GM18526 (cell line): ENCODE measurements around the gene FAM50A.

Experiments used
- POLR2A ChIP-seq: IDR thresholded peaks from 3 replicates; pipeline ENCODE4 v1.6.1; 2011; ENCODE audit not compliant: insufficient read length; ENCODE audit errors: extremely low read depth

FAM50A gene

DNA sequence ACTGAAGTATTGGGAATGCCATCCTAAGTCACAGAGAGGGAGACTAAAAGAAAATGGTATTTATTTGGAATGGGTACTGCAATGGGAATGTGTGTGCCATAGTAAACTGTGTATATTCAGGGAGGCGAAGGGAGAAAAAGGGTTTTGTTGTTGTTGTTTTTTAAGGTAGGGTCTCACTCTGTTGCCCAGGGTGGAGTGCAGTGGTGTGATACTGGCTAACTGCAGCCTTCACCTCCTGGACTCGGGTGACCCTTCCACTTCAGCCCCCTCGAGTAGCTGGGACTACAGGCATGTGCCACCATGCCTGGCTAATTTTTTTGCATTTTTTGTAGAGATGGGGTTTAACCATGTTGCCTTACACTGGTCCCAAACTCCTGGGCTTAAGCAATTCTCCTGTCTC is 50.8 kb downstream of the FAM50A start:
- no peak for TF ChIP-seq POLR2A

DNA sequence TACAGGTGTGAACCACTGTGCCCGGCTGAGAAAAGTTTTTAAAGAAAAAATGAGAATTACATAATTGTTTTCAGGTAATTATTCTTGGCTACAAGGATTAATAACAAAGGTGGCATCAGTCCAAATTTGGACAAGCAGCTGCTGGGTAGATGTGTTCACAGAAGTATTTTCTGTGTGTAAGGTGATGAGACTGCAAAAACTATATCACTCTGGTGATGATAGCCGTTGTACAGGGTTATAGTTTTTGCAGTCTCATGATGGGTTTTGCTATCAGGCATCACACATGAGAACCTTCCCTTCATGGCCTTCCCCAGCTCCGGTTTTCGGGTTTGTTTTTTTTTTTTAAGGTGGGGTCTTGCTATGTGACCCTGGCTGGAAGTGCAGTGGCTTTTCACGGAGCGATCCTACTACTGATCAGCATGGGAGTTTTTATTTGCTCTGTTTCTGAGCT is 51.6 kb downstream of the FAM50A start:
- no peak for TF ChIP-seq POLR2A
